HG03135 (cell line): ENCODE data around the gene TSPAN18.

ENCODE experiments used
- ATAC-seq: cut with Tn5 transposase; IDR thresholded peaks from one replicate; pipeline ENCODE4 v1.9.1; 2021; ENCODE audit warnings: mild to moderate bottlenecking, moderate library complexity; ENCODE audit not compliant: unreplicated experiment

The TSPAN18 gene

GRCh38 chr11:44950625-44951476 is 224.1 kb downstream of the TSPAN18 start, which contains the start of gene TP53I11:
TP53I11 (minus strand) TSS chr11:44950883; CDS start chr11:44938335, 12,548 bp downstream.
- ATAC-seq: no peak

GRCh38 chr11:44952082-44952481 is 225.3 kb downstream of the TSPAN18 start:
- no peak for ATAC-seq

- no peak for ATAC-seq
These were observed 225.9 kb downstream of the TSPAN18 start for GRCh38 chr11:44952500-44953260.

- no peak for ATAC-seq
These were observed 227.5 kb downstream of the TSPAN18 start for GRCh38 chr11:44954051-44954906.

- no peak for ATAC-seq
These were observed 228.4 kb downstream of the TSPAN18 start for GRCh38 chr11:44955015-44955738.

GRCh38 chr11:44957040-44957515 is 230.3 kb downstream of the TSPAN18 start:
- ATAC-seq: no peak

GRCh38 chr11:44957776-44958564 is 231.2 kb downstream of the TSPAN18 start:
- no peak for ATAC-seq

- ATAC-seq: no peak
These were observed 232.3 kb downstream of the TSPAN18 start for GRCh38 chr11:44959064-44959463.

GRCh38 chr11:44960200-44960845 is 233.6 kb downstream of the TSPAN18 start:
- no peak for ATAC-seq

- ATAC-seq: no peak
These were observed 235.7 kb downstream of the TSPAN18 start for GRCh38 chr11:44962464-44962863.

- no peak for ATAC-seq
These were observed 236.4 kb downstream of the TSPAN18 start for GRCh38 chr11:44963136-44963535.

GRCh38 chr11:44963948-44964347 is 237.2 kb downstream of the TSPAN18 start:
- ATAC-seq: no peak

GRCh38 chr11:44964526-44965209 is 237.9 kb downstream of the TSPAN18 start:
- no peak for ATAC-seq

- no peak for ATAC-seq
These were observed 239.9 kb downstream of the TSPAN18 start for GRCh38 chr11:44966694-44967093.

GRCh38 chr11:44967930-44968496 is 241.3 kb downstream of the TSPAN18 start:
- no peak for ATAC-seq

- no peak for ATAC-seq
These were observed 241.7 kb downstream of the TSPAN18 start for GRCh38 chr11:44968510-44968909.

- ATAC-seq: no peak
These were observed 243.0 kb downstream of the TSPAN18 start for GRCh38 chr11:44969651-44970252.

- ATAC-seq: no peak
These were observed 243.5 kb downstream of the TSPAN18 start for GRCh38 chr11:44970293-44970692.
